ENCODE results near the gene LRRC23.

LRRC23 gene

GRCh38 chr12:6937481-6938352 is 33.1 kb downstream of the LRRC23 start:
- peak overlapping the region; percentile 87 to 90 for H3K4ac ChIP-seq (ENCODE audit: low read depth in 1 of 2, low read length in 2 of 2)
- H3K9ac ChIP-seq (ENCODE audit: low read length) = peak overlapping the region; percentile 92
- H2BK5ac ChIP-seq (ENCODE audit: low read depth, low read length, poor library complexity, severe bottlenecking) = no peak overlapping the region
- H2BK15ac ChIP-seq (ENCODE audit: low read depth, poor library complexity, severe bottlenecking) = no peak overlapping the region
- peak; percentile 96 for DNase-seq
- H3K79me1 ChIP-seq (replicated peaks; ENCODE audit: low read length, poor library complexity, severe bottlenecking) = peaks cover 11% of the 10 kb centered on the region
- H3K4me2 ChIP-seq (ENCODE audit: low read length, poor library complexity, severe bottlenecking) = peak overlapping the region; percentile 87
- H2BK12ac ChIP-seq (ENCODE audit: low read length in 2 of 2) = peak overlapping the region in 1 of 2 experiments; percentile 56
- no peaks in the 10 kb centered on the region for H3K27me3 ChIP-seq (ENCODE audit: control insufficient read depth in 1 of 2, insufficient read depth in 1 of 2, low read length in 2 of 2)
- peak overlapping the region; percentile 88 to 95 for H3K18ac ChIP-seq (ENCODE audit: low read depth in 1 of 2, low read length in 2 of 2)
- peak overlapping the region; percentile 64 for H2AK5ac ChIP-seq (ENCODE audit: low read length, severe bottlenecking)
- no peaks in the 10 kb centered on the region for H3K9me3 ChIP-seq (ENCODE audit: control insufficient read depth, low read length)
- H2BK120ac ChIP-seq (ENCODE audit: low read depth, low read length) = peak overlapping the region; percentile 78
- WGBS = 5% methylated on average over 69 of the region's 80 CpGs
- H4K8ac ChIP-seq (ENCODE audit: low read length) = peak overlapping the region; percentile 92
- peaks cover 43% of the 10 kb centered on the region for H3K4me1 ChIP-seq (ENCODE audit: control insufficient read depth, insufficient read depth, low read depth, low read length)
- peak overlapping the region in 1 of 2 experiments; percentile 19 for H3K14ac ChIP-seq (ENCODE audit: low read length in 2 of 2)
- peak overlapping the region; percentile 46 for H3K27ac ChIP-seq (ENCODE audit: low read length, poor library complexity, severe bottlenecking)
- H3K4me3 ChIP-seq (ENCODE audit: insufficient read depth in 1 of 2, low read depth in 1 of 2, low read length in 2 of 2) = peak overlapping the region; percentile 64 to 78
- no peak overlapping the region for H2AFZ ChIP-seq (ENCODE audit: low read depth, low read length)
- peak overlapping the region; percentile 95 for H4K91ac ChIP-seq (ENCODE audit: low read length)
- H3K36me3 ChIP-seq (ENCODE audit: control insufficient read depth in 1 of 2, insufficient read depth in 2 of 2, low read depth in 1 of 2, low read length in 2 of 2) = peaks cover 77% of the 10 kb centered on the region in 2 experiments
- peak overlapping the region in 1 of 2 experiments; percentile 10 for H3K23ac ChIP-seq (ENCODE audit: low read length in 2 of 2)

- Histone ChIP-seq H3K4ac (ENCODE audit: low read depth in 1 of 2, low read length in 2 of 2) (peak overlapping the region in 1 of 2 experiments; percentile 0), H3K14ac (ENCODE audit: low read length in 2 of 2) (no peak overlapping the region), H2BK5ac (ENCODE audit: low read depth, low read length, poor library complexity, severe bottlenecking) (no peak overlapping the region), H3K79me1 (replicated peaks; ENCODE audit: low read length, poor library complexity, severe bottlenecking) (peaks cover 11% of the 10 kb centered on the region), H2BK15ac (ENCODE audit: low read depth, poor library complexity, severe bottlenecking) (no peak overlapping the region), H4K91ac (ENCODE audit: low read length) (peak overlapping the region; percentile 71), H3K27me3 (ENCODE audit: control insufficient read depth in 1 of 2, insufficient read depth in 1 of 2, low read length in 2 of 2) (no peaks in the 10 kb centered on the region), H2BK120ac (ENCODE audit: low read depth, low read length) (no peak overlapping the region), H3K23ac (ENCODE audit: low read length in 2 of 2) (no peak overlapping the region), H3K9me3 (ENCODE audit: control insufficient read depth, low read length) (no peaks in the 10 kb centered on the region), H2BK12ac (ENCODE audit: low read length in 2 of 2) (peak overlapping the region in 1 of 2 experiments; percentile 34), H3K36me3 (ENCODE audit: control insufficient read depth in 1 of 2, insufficient read depth in 2 of 2, low read depth in 1 of 2, low read length in 2 of 2) (peaks cover 68 to 77% of the 10 kb centered on the region in 2 experiments), H3K4me1 (ENCODE audit: control insufficient read depth, insufficient read depth, low read depth, low read length) (peaks cover 44% of the 10 kb centered on the region), H3K4me2 (ENCODE audit: low read length, poor library complexity, severe bottlenecking) (no peak overlapping the region), H3K18ac (ENCODE audit: low read depth in 1 of 2, low read length in 2 of 2) (no peak overlapping the region), H3K9ac (ENCODE audit: low read length) (peak overlapping the region; percentile 92), H2AK5ac (ENCODE audit: low read length, severe bottlenecking) (peak overlapping the region; percentile 72), H4K8ac (ENCODE audit: low read length) (peak overlapping the region; percentile 84), H3K27ac (ENCODE audit: low read length, poor library complexity, severe bottlenecking) (peak overlapping the region; percentile 46), H2AFZ (ENCODE audit: low read depth, low read length) (no peak overlapping the region), H3K4me3 (ENCODE audit: insufficient read depth in 1 of 2, low read depth in 1 of 2, low read length in 2 of 2) (peak overlapping the region in 1 of 2 experiments; percentile 78)
- 95% methylated on average over 32 of the region's 32 CpGs for WGBS
- no peak for DNase-seq
Measured at GRCh38 chr12:6938353-6939190, 34.0 kb downstream of the LRRC23 start.

GRCh38 chr12:6939191-6939540 is 34.5 kb downstream of the LRRC23 start:
- no peak overlapping the region for H3K4me2 ChIP-seq (ENCODE audit: low read length, poor library complexity, severe bottlenecking)
- H3K23ac ChIP-seq (ENCODE audit: low read length in 2 of 2) = no peak overlapping the region
- no peak overlapping the region for H2BK120ac ChIP-seq (ENCODE audit: low read depth, low read length)
- no peak overlapping the region for H3K18ac ChIP-seq (ENCODE audit: low read depth in 1 of 2, low read length in 2 of 2)
- no peak overlapping the region for H3K4me3 ChIP-seq (ENCODE audit: insufficient read depth in 1 of 2, low read depth in 1 of 2, low read length in 2 of 2)
- H2BK5ac ChIP-seq (ENCODE audit: low read depth, low read length, poor library complexity, severe bottlenecking) = no peak overlapping the region
- DNase-seq = no peak
- H3K27me3 ChIP-seq (ENCODE audit: control insufficient read depth in 1 of 2, insufficient read depth in 1 of 2, low read length in 2 of 2) = no peaks in the 10 kb centered on the region
- no peak overlapping the region for H3K4ac ChIP-seq (ENCODE audit: low read depth in 1 of 2, low read length in 2 of 2)
- no peak overlapping the region for H2AFZ ChIP-seq (ENCODE audit: low read depth, low read length)
- H3K27ac ChIP-seq (ENCODE audit: low read length, poor library complexity, severe bottlenecking) = peak overlapping the region; percentile 14
- H3K9ac ChIP-seq (ENCODE audit: low read length) = peak overlapping the region; percentile 92
- H4K91ac ChIP-seq (ENCODE audit: low read length) = no peak overlapping the region
- peaks cover 40% of the 10 kb centered on the region for H3K4me1 ChIP-seq (ENCODE audit: control insufficient read depth, insufficient read depth, low read depth, low read length)
- peaks cover 11% of the 10 kb centered on the region for H3K79me1 ChIP-seq (replicated peaks; ENCODE audit: low read length, poor library complexity, severe bottlenecking)
- no peak overlapping the region for H2BK15ac ChIP-seq (ENCODE audit: low read depth, poor library complexity, severe bottlenecking)
- WGBS = 92% methylated on average over 2 of the region's 2 CpGs
- no peak overlapping the region for H3K14ac ChIP-seq (ENCODE audit: low read length in 2 of 2)
- no peak overlapping the region for H2BK12ac ChIP-seq (ENCODE audit: low read length in 2 of 2)
- no peaks in the 10 kb centered on the region for H3K9me3 ChIP-seq (ENCODE audit: control insufficient read depth, low read length)
- peaks cover 62 to 75% of the 10 kb centered on the region in 2 experiments for H3K36me3 ChIP-seq (ENCODE audit: control insufficient read depth in 1 of 2, insufficient read depth in 2 of 2, low read depth in 1 of 2, low read length in 2 of 2)
- H4K8ac ChIP-seq (ENCODE audit: low read length) = peak overlapping the region; percentile 84
- H2AK5ac ChIP-seq (ENCODE audit: low read length, severe bottlenecking) = peak overlapping the region; percentile 72

- no peaks in the 10 kb centered on the region for H3K9me3 ChIP-seq (ENCODE audit: control insufficient read depth, low read length)
- no peak overlapping the region for H3K9ac ChIP-seq (ENCODE audit: low read length)
- H2AK5ac ChIP-seq (ENCODE audit: low read length, severe bottlenecking) = no peak overlapping the region
- H4K91ac ChIP-seq (ENCODE audit: low read length) = peak overlapping the region; percentile 9
- H2BK5ac ChIP-seq (ENCODE audit: low read depth, low read length, poor library complexity, severe bottlenecking) = no peak overlapping the region
- H3K4me1 ChIP-seq (ENCODE audit: control insufficient read depth, insufficient read depth, low read depth, low read length) = peaks cover 43% of the 10 kb centered on the region
- no peak overlapping the region for H3K14ac ChIP-seq (ENCODE audit: low read length in 2 of 2)
- no peak overlapping the region for H3K4me3 ChIP-seq (ENCODE audit: insufficient read depth in 1 of 2, low read depth in 1 of 2, low read length in 2 of 2)
- no peak overlapping the region for H3K18ac ChIP-seq (ENCODE audit: low read depth in 1 of 2, low read length in 2 of 2)
- no peak overlapping the region for H3K4ac ChIP-seq (ENCODE audit: low read depth in 1 of 2, low read length in 2 of 2)
- 92% methylated on average over 12 of the region's 12 CpGs for WGBS
- no peak overlapping the region for H2BK15ac ChIP-seq (ENCODE audit: low read depth, poor library complexity, severe bottlenecking)
- peaks cover 11% of the 10 kb centered on the region for H3K79me1 ChIP-seq (replicated peaks; ENCODE audit: low read length, poor library complexity, severe bottlenecking)
- no peak overlapping the region for H2BK12ac ChIP-seq (ENCODE audit: low read length in 2 of 2)
- H3K27me3 ChIP-seq (ENCODE audit: control insufficient read depth in 1 of 2, insufficient read depth in 1 of 2, low read length in 2 of 2) = no peaks in the 10 kb centered on the region
- no peak overlapping the region for H4K8ac ChIP-seq (ENCODE audit: low read length)
- H3K27ac ChIP-seq (ENCODE audit: low read length, poor library complexity, severe bottlenecking) = no peak overlapping the region
- DNase-seq = no peak
- no peak overlapping the region for H2AFZ ChIP-seq (ENCODE audit: low read depth, low read length)
- H3K4me2 ChIP-seq (ENCODE audit: low read length, poor library complexity, severe bottlenecking) = no peak overlapping the region
- H3K36me3 ChIP-seq (ENCODE audit: control insufficient read depth in 1 of 2, insufficient read depth in 2 of 2, low read depth in 1 of 2, low read length in 2 of 2) = peaks cover 52 to 63% of the 10 kb centered on the region in 2 experiments
- H3K23ac ChIP-seq (ENCODE audit: low read length in 2 of 2) = no peak overlapping the region
- no peak overlapping the region for H2BK120ac ChIP-seq (ENCODE audit: low read depth, low read length)
Measured at GRCh38 chr12:6941267-6941666, 36.6 kb downstream of the LRRC23 start.
